Measurements from ENCODE around the gene AP2A2.
"Not testable (repeated sequence)": the region's sequence is repeated elsewhere in the genome, so short reads cannot be mapped to it uniquely, and the experiment has no call there.

The AP2A2 gene

DNA sequence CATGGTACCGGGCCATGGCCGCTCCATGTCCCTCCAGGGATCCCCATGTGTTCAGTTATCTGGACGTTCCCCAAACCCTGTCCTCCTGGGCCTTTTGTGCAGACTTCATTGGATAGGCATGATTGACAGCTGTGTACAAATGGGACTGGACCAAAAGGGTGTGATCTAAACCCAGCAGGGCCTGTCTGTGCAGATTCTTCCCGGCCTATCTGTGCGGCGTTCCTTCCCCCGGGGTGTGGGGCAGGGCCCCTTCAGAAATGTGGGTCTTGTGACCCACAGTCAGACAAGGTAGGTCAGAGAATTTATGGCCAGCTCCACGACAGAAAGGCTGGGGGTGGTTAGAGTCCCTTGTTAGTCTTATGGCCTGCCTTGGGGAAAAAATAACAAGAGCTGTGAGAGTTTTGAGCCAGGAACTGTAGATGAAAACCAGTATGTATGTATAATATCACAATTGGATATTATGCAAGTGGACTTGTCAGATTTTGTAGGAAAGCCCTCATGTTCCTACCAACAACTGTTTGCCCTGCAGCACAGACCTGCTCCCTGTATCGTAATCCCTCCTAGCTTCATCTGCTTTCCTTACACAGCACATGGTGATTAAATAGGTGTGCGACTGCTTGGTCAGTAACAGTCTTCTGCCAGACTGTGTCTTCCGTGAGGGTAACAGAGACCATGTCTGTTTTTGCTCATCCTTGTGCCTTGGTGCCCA lies 31.7 kb downstream of the AP2A2 start:
- DNase-seq, result no peak

GRCh38 chr11:958101-958500 lies 32.4 kb downstream of the AP2A2 start:
- DNase-seq, result no peak

GRCh38 chr11:959027-959426 lies 33.4 kb downstream of the AP2A2 start:
- DNase-seq, result no peak

DNA sequence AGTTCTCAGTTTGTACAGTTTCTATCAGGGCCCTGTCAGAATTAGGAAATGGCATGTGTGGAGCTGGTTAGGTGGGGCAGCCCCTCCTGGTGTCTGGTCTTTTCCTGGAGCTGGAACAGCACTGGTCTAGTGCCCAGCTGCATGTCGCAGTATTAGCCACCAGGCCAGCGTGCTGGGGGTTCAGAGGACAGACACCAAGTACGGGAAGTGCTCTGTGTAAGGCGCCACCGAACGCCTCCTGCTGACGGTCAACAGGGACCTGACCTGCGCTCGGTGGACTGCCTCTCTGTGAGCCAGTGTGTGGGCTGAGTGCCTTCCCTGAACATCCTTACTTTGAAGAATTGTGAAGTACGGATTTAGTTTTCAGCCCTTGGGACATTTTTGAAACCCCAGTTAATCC lies 33.9 kb downstream of the AP2A2 start:
- DNase-seq, result no peak

- DNase-seq, result peak; percentile 9
Observed at GRCh38 chr11:961310-961920, 35.7 kb downstream of the AP2A2 start.

DNA sequence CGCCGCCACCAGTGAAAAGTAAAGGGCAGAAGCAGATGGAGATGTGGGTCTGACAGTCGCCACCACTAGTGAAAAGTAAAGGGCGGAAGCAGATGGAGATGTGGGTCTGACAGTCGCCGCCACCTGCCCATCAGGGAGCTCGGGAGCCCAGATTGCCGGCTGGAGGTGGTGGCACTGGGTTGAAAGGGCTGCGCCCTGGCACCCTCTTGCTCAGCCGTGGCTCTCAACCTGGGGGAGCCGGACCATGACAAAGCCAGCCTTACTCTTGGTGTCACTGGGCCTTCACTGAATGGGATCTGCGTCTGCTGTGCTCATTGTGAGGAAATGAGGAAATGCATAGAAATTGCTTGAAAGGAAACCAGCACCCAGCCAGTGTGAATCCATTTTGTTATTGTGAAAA lies 36.3 kb downstream of the AP2A2 start:
- DNase-seq, result no peak

- no peak for DNase-seq
Observed at GRCh38 chr11:962688-963087, 37.0 kb downstream of the AP2A2 start.

GRCh38 chr11:963852-964251 lies 38.2 kb downstream of the AP2A2 start:
- DNase-seq, result no peak

DNA sequence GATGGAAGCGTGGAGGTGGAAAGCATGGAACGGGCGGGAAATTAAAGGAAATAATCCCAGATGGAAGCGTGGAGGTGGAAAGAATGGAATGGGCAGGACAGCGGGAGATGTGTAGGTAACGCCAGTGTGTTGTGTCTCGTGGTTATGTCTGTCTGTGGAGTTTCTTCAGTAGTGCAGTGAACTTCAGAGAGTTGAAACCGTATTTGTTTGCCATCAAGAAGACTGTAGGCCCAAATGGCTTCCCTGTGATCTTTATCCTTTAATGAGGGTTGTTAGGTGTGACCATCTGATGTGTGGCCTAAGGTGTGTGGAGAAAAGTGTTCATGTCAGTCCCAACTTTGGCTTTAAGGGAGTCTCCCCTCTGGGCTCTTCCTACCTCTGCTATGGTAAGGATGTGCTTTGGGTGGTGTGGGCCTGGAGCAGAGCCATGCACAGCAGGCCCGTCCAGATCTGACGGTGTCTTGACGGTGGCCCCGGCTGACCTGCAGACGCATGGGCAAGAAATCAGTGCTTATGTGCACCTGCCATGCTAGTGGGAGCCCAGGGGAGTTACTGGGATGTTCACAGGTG lies 39.6 kb downstream of the AP2A2 start:
- no peak for DNase-seq

DNA sequence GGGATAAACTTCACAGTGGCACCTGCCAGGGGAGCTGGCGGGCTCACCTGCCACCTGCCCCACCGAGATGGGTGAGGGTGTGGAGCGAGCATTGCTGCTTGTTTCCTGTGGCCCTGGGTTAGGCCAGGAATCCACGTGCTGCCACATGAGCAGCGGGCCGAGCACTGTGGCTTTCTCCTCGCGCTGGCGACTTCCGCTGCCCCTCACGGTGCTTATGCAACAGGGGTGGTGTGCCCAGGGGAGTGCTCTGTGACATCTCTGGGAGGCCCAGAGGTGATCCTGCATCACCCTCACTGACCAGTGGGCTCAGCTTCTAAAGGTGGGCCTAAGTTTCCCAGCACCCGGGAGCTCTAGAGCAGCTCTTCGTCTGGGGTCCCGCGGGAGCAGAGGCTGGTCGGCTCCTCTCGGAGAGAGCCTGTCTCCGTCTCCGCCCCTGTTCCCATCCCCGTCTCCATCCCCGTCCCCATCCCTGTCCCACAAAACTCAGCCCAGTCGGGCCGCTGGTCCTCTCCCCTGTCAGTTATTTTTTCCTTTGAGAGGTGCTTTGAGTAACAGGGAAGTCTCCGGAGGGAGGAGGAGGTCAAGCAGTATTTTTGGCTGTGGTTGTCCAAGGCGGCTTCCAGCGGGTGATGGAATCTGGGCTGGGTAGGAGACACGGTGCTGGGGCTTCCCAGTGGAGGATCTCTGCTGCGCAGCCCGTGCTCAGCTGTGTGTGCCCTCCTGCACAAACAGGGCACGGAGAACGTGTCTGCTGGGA lies 42.5 kb downstream of the AP2A2 start:
- DNase-seq, result no peak

- no peak for DNase-seq
Observed at GRCh38 chr11:968822-969221, 43.2 kb downstream of the AP2A2 start.

DNA sequence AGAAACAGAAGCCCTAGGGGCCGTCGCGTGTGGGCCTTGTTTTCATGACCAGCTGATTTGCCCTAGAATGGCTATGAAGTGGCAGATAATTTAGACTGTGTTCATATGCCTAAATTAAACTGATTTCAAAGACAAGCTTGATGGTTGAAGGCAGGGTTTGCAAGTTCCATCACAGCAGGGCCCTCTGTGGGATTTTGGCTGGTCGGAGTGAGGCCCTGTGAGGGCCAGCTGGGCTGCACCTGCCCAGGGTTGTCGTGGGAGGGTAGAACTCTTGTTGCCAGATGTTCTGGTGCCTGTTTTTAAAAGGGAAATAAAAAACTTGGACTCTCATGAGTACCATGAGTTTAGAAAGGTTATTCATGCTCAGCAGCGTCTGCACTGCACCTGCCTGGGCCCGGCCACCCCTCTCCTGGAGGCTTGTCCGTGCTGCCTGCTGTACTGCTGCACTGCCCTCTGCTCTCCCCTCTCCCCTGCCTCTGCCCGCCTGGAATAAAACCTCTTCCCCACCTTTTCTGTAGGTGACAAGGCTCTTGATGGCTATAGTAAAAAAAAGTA lies 44.1 kb downstream of the AP2A2 start:
- no peak for DNase-seq

DNA sequence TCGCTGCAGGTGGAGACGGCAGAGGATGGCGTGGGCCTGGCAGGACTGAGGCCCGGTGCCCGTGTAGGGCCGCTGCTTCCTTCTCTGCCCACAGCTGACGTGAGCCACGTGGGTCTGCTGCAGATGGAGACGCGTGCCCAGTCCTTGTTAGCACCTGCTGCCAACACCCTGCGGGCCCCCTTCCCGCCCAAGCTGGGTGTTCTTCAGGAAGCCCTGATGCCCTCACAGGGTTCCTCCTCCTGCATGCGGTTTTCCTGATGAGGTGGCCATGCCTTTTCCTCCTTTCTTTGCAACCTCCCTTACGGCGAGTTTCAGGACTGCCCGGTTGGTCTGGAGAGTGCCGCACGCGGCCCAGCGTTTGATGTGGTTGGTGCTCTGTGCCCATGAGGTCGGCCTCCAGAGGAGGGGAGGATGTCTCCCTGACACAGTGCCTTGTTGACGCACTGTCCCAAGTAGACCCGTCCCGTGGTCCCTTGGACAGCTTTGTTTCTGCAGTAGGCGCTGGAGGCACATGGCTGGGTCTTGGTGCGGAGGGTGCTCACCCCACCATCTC lies 44.7 kb downstream of the AP2A2 start:
- peak; percentile 21 for DNase-seq

DNA sequence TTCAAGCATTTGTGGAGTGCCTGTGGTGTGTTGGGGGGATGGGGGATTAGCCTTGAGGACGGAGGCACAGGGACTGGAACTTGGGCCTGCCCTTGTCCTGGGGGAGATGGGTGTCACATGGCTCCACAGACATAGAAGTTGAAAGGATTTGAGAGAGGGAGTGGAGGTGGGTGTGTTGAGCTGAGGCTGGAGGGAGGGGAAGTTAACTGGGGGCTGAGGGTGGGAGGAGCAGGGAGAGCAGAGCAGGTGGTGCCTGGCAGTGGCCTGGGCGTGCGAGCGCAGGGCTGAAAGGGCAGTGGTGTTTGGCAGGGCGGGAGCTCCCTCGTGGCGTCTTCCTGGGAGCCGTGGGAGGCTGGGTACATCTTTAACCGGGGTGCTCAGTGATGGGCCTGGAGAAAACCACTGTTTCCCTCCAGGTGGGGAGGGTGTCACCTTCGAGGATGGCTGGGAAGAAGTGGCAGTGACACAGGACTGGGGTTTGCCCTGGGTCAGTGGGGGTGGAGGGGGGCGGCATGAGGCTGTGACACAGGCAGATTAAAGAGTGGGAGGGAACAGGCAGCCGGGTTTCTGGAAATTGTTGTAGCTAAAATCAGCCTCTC lies 45.5 kb downstream of the AP2A2 start:
- no peak for DNase-seq

GRCh38 chr11:971731-972365 lies 46.2 kb downstream of the AP2A2 start:
- DNase-seq, result no peak

GRCh38 chr11:972523-973211 lies 47.0 kb downstream of the AP2A2 start:
- no peak for DNase-seq

GRCh38 chr11:973237-973636 lies 47.6 kb downstream of the AP2A2 start:
- no peak for DNase-seq

DNA sequence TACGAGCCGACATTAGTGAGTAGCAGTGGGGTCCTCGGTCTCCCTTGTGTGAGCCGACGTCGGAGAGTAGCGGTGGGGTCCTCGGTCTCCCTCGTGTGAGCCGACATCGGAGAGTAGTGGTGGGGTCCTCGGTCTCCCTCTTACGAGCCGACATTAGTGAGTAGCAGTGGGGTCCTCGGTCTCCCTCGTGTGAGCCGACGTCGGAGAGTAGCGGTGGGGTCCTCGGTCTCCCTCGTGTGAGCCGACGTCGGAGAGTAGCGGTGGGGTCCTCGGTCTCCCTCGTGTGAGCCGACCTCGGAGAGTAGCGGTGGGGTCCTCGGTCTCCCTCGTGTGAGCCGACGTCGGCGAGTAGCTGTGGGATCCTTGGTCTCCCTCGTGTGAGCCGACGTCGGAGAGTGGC lies 49.7 kb downstream of the AP2A2 start:
- DNase-seq, result not testable (repeated sequence)

DNA sequence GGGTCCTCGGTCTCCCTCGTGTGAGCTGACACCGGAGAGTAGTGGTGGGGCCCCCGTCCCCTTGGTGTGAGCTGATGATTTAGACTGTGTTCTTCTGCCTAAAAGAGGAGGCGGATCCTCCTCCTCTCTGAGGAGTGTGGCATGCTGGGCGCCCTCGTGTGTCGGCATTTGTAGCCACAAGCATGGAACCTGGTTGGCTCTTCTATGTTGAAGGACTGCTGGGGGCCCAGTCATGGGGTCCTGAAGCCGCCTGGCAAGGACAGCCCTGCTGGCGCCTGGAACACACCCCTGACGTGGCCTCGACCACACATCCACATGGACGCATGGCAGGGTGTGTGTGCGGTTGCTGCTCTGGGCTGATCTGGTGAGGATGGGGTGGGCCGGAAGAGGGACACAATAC lies 50.2 kb downstream of the AP2A2 start:
- no peak for DNase-seq

- DNase-seq, result no peak
Observed at GRCh38 chr11:976431-977160, 50.9 kb downstream of the AP2A2 start.
